B cell (primary cell): Measurements from ENCODE around the gene CEP85. TPM values are rescaled to one million over a fixed set of nuclear protein-coding genes. Genes with fewer than 3 reads are reported as not detected.

ENCODE experiments used
- ATAC-seq: fragments of 200-7000 bp; cut with Tn5 transposase; one replicate; pipeline ENCODE4 v1.10.0; 2021; ENCODE audit warnings: low read depth, mild to moderate bottlenecking, moderate number of reproducible peaks, moderate library complexity
- CTCF ChIA-PET: fragments of 350-600 bp; sonication (Branson Sonifier 250); formaldehyde crosslinking; loops from one replicate; lab custom pipeline; 2021; ENCODE audit warnings: antibody characterized with exemption, inconsistent platforms; lab: Charles Lee
- POLR2A ChIA-PET: fragments of 350-600 bp; sonication (Branson Sonifier 250); formaldehyde crosslinking; loops from one replicate; lab custom pipeline; 2021; ENCODE audit warnings: antibody characterized with exemption; lab: Charles Lee
- DNase-seq: peaks from one replicate; pipeline ENCODE4 v3.0.0; 2013
- H2AFZ ChIP-seq: 2 replicates; pipeline ENCODE4 v1.6.1; 2012; ENCODE audit warnings: mild to moderate bottlenecking, low read depth, low read length; ENCODE audit not compliant: insufficient read depth, poor library complexity, severe bottlenecking
- H3K27ac ChIP-seq, 2 donors: 1 replicate in 1 of 2; 2 replicates in 1 of 2; pipeline ENCODE4 v1.5.1; 2012 to 2013; ENCODE audit warnings: low read length in 2 of 2, mild to moderate bottlenecking in 2 of 2, moderate library complexity in 1 of 2
- H3K27me3 ChIP-seq, 4 experiments: fragments of 200-600 bp in 1 of 4; sonication (generic) in 1 of 4; replicated peaks in 1 of 4; 1 replicate in 2 of 4; 2 replicates in 2 of 4; pipeline versions ENCODE4 v1.6.1 to v1.7.0; 2013 to 2016; ENCODE audit warnings: low read length in 3 of 4, mild to moderate bottlenecking in 2 of 4, mixed read lengths in 1 of 4, moderate library complexity in 1 of 4; ENCODE audit not compliant: insufficient read depth in 4 of 4, control insufficient read depth in 3 of 4; ENCODE audit errors: control extremely low read depth in 1 of 4
- H3K36me3 ChIP-seq, 2 experiments: replicated peaks in 1 of 2; 1 replicate in 1 of 2; 2 replicates in 1 of 2; pipeline versions ENCODE4 v1.6.1 to v1.7.1; 2013; ENCODE audit warnings: low read length in 1 of 2; ENCODE audit not compliant: insufficient read depth in 2 of 2, control insufficient read depth in 1 of 2; ENCODE audit errors: control extremely low read depth in 1 of 2, extremely low read depth in 1 of 2
- H3K4me1 ChIP-seq, 2 donors: fragments of 200-600 bp in 1 of 2; sonication (generic) in 1 of 2; 1 replicate in 1 of 2; 2 replicates in 1 of 2; pipeline versions ENCODE4 v1.5.1 to v1.6.1; 2013 to 2017; ENCODE audit warnings: low read length in 2 of 2; ENCODE audit not compliant: control insufficient read depth in 2 of 2, insufficient read depth in 2 of 2
- H3K4me2 ChIP-seq: replicated peaks from 2 replicates; pipeline ENCODE3; 2012; ENCODE audit warnings: mild to moderate bottlenecking, low read depth, low read length; ENCODE audit not compliant: poor library complexity, severe bottlenecking
- H3K4me3 ChIP-seq, 5 experiments: fragments of 200-600 bp in 1 of 5; sonication (generic) in 1 of 5; 1 replicate in 3 of 5; 2 replicates in 2 of 5; pipeline versions ENCODE4 v1.5.1 to v1.7.0; 2011 to 2016; ENCODE audit warnings: low read length in 4 of 5, mild to moderate bottlenecking in 4 of 5, low read depth in 2 of 5, control low read depth in 1 of 5, moderate library complexity in 1 of 5; ENCODE audit not compliant: insufficient read depth in 1 of 5; ENCODE audit errors: control extremely low read depth in 1 of 5, extremely low read depth in 1 of 5
- H3K79me2 ChIP-seq: fragments of 200-600 bp; sonication (generic); one replicate; pipeline ENCODE4 v1.6.0; 2016; ENCODE audit warnings: low read length; ENCODE audit not compliant: control insufficient read depth, insufficient read depth
- H3K9ac ChIP-seq: fragments of 200-600 bp; sonication (generic); 2 replicates; pipeline ENCODE4 v1.6.1; 2017; ENCODE audit warnings: mild to moderate bottlenecking, low read length, moderate library complexity
- H3K9me3 ChIP-seq, 3 donors: one replicate each; pipeline versions ENCODE4 v1.6.1 to v1.7.1; 2013; ENCODE audit warnings: low read length in 2 of 3; ENCODE audit not compliant: control insufficient read depth in 2 of 3, insufficient read depth in 1 of 3; ENCODE audit errors: control extremely low read depth in 1 of 3
- H4K20me1 ChIP-seq: 2 replicates; pipeline ENCODE4 v1.6.0; 2012; ENCODE audit warnings: mild to moderate bottlenecking, low read length; ENCODE audit not compliant: insufficient read depth, control insufficient read depth, poor library complexity, severe bottlenecking
- H3K27ac Mint-ChIP-seq: one replicate; pipeline ENCODE4 v1.8.0; 2021; ENCODE audit warnings: mixed read lengths
- H3K27me3 Mint-ChIP-seq: one replicate; pipeline ENCODE4 v1.8.0; 2021; ENCODE audit warnings: mixed read lengths
- H3K4me1 Mint-ChIP-seq: one replicate; pipeline ENCODE4 v1.8.0; 2021; ENCODE audit warnings: mixed read lengths
- H3K4me3 Mint-ChIP-seq: one replicate; pipeline ENCODE4 v1.8.0; 2021; ENCODE audit warnings: mixed read lengths
- H3K9me3 Mint-ChIP-seq: one replicate; pipeline ENCODE4 v1.8.0; 2022; ENCODE audit warnings: mixed read lengths; ENCODE audit not compliant: insufficient read depth
- EZH2 ChIP-seq: IDR thresholded peaks from 2 replicates; pipeline ENCODE4 v1.6.1; 2012; ENCODE audit warnings: borderline replicate concordance, low read depth, mild to moderate bottlenecking, moderate library complexity, low read length; ENCODE audit not compliant: insufficient read depth, poor library complexity, severe bottlenecking
- WGBS: methylation state at CpG from one replicate; pipeline ENCODE4 v1.1.5; 2013; ENCODE audit warnings: missing lambda C conversion rate; ENCODE audit not compliant: insufficient coverage; 5-methylcytosine and 5-hydroxymethylcytosine counted together
- intact Hi-C: fragments of 100-400 bp; cut with micrococcal nuclease; formaldehyde crosslinking; loops from one replicate; pipeline ENCODE4 v1.10.0; 2022
- polyA plus RNA-seq: library from polyadenylated mRNA; depleted of rRNA; stranded (reverse); fragments of >200 nt; gene quantifications from 2 replicates; pipeline ENCODE4 v1.2.3, GENCODE V29; 2012
- total RNA-seq, 2 donors: library from RNA; stranded (reverse); fragments of 120-200 nt in 1 of 2; gene quantifications; 1 replicate in 1 of 2; 2 replicates in 1 of 2; pipeline versions ENCODE4 v1.2.3 to v1.2.4, GENCODE V29; 2013 to 2022
- TF ChIP-seq, protein P1 (sequence below): fragments of 200-600 bp; IDR thresholded peaks from one replicate; pipeline ENCODE4 v1.8.0; 2022; ENCODE audit warnings: antibody characterized with exemption, mild to moderate bottlenecking

CEP85 gene
- total and polyA plus RNA-seq, 2 donors (not counting 1 experiment from before 2014, with no cell fraction given): 16.2 to 16.3 TPM

GRCh38 chr1:26191739-26192138, 42.3 kb upstream of the CEP85 start:
- ATAC-seq: no peak
- no peaks in the 10 kb centered on the region for H4K20me1 ChIP-seq
- no peaks in the 10 kb centered on the region for H3K36me3 ChIP-seq
- no peaks in the 10 kb centered on the region for H3K9me3 ChIP-seq
- intact Hi-C loops: no loop called here
- no peak for DNase-seq
- POLR2A ChIA-PET: interaction anchor here (0.7 kb wide), 1 partner anchor 127 kb away, joined by 4 read pairs; no protein-coding TSS in a partner anchor
- H3K4me3 ChIP-seq: no peak overlapping the region
- Mint-ChIP-seq H3K4me1 (no peaks in the 10 kb centered on the region), H3K27me3 (peaks cover 6% of the 10 kb centered on the region), H3K4me3 (no peak overlapping the region), H3K27ac (no peak overlapping the region), H3K9me3 (no peaks in the 10 kb centered on the region)
- no peak overlapping the region for H3K9ac ChIP-seq
- H3K4me2 ChIP-seq: no peak overlapping the region
- H3K4me1 ChIP-seq: no peaks in the 10 kb centered on the region
- H3K27me3 ChIP-seq: peaks cover 0 to 2% (median 0%) of the 10 kb centered on the region in 4 experiments
- WGBS: no CpG with 5 or more reads among the region's 3 CpGs
- no peak overlapping the region for H2AFZ ChIP-seq
- no peaks in the 10 kb centered on the region for H3K79me2 ChIP-seq
- TF ChIP-seq, protein P1, sequence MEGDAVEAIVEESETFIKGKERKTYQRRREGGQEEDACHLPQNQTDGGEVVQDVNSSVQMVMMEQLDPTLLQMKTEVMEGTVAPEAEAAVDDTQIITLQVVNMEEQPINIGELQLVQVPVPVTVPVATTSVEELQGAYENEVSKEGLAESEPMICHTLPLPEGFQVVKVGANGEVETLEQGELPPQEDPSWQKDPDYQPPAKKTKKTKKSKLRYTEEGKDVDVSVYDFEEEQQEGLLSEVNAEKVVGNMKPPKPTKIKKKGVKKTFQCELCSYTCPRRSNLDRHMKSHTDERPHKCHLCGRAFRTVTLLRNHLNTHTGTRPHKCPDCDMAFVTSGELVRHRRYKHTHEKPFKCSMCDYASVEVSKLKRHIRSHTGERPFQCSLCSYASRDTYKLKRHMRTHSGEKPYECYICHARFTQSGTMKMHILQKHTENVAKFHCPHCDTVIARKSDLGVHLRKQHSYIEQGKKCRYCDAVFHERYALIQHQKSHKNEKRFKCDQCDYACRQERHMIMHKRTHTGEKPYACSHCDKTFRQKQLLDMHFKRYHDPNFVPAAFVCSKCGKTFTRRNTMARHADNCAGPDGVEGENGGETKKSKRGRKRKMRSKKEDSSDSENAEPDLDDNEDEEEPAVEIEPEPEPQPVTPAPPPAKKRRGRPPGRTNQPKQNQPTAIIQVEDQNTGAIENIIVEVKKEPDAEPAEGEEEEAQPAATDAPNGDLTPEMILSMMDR: no peak
- no peak for TF ChIP-seq EZH2
- CTCF ChIA-PET: interaction anchor here (1.0 to 1.1 kb wide), 2 partner anchors 18 to 89 kb away, joined by 3 read pairs; no protein-coding TSS in a partner anchor
- no peak overlapping the region for H3K27ac ChIP-seq

DNA sequence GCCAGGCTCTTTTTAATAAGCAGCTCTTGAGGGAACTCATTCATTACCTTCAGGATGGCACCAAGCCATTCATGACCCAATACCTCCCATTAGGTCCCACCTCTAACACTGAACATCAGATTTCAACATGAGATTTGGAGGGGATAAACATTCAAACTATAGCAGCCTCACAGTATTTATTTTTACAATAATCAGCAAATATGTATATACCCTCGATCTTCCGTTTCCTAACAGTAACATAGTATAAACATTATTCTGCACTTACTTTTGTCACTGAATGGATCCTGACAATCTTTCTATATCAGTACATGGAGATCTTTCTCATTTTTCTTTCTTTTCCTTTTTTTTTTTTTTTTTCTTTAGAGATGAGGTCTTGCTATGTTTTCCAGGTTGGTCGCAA, 38.2 kb upstream of the CEP85 start:
- no peak overlapping the region for H3K9ac ChIP-seq
- DNase-seq (no peak), ATAC-seq (no peak)
- H3K4me1 Mint-ChIP-seq: no peaks in the 10 kb centered on the region
- H4K20me1 ChIP-seq: no peaks in the 10 kb centered on the region
- H3K4me3 ChIP-seq: no peak overlapping the region
- TF ChIP-seq EZH2: no peak
- TF ChIP-seq, protein P1: no peak
- no peaks in the 10 kb centered on the region for H3K4me1 ChIP-seq
- no peaks in the 10 kb centered on the region for H3K9me3 Mint-ChIP-seq
- no peaks in the 10 kb centered on the region for H3K79me2 ChIP-seq
- ChIA-PET CTCF (no interaction called here), POLR2A (no interaction called here)
- no peak overlapping the region for H3K27ac ChIP-seq
- peaks cover 9% of the 10 kb centered on the region for H3K27me3 Mint-ChIP-seq
- peaks cover 0 to 13% (median 4%) of the 10 kb centered on the region in 4 experiments for H3K27me3 ChIP-seq
- WGBS: no CpG with 5 or more reads among the region's 3 CpGs
- intact Hi-C loops: no loop called here
- no peak overlapping the region for H3K27ac Mint-ChIP-seq
- no peaks in the 10 kb centered on the region for H3K9me3 ChIP-seq
- H3K36me3 ChIP-seq: no peaks in the 10 kb centered on the region
- no peak overlapping the region for H3K4me2 ChIP-seq
- no peak overlapping the region for H2AFZ ChIP-seq
- H3K4me3 Mint-ChIP-seq: no peak overlapping the region
